Stimulated activated naive CD8-positive, alpha-beta T cell treated with anti-CD3 and anti-CD28 coated beads, Interleukin-15, amount 100 ng/mL, for 72 hours (primary cell): Measurements from ENCODE around the gene MTX1.
A peak's percentile ranks its signal among the peaks of the same experiment; 100 is the strongest.

Experiments used
- ATAC-seq: fragments of 150-1000 bp; cut with Tn5 transposase; 2 replicates; pipeline ENCODE4 v1.10.0; 2021; ENCODE audit warnings: mild to moderate bottlenecking, moderate library complexity
- DNase-seq, 2 donors: peaks; one replicate each; pipeline ENCODE4 v3.0.0; 2021 to 2022
- H3K27ac Mint-ChIP-seq, 2 donors: one replicate each; pipeline ENCODE4 v1.8.0; 2022; ENCODE audit warnings: mild to moderate bottlenecking in 2 of 2, mixed read lengths in 2 of 2, moderate library complexity in 2 of 2
- H3K27me3 Mint-ChIP-seq: one replicate; pipeline ENCODE4 v1.8.0; 2022; ENCODE audit warnings: mixed read lengths
- H3K4me1 Mint-ChIP-seq: one replicate; pipeline ENCODE4 v1.8.0; 2022; ENCODE audit warnings: mild to moderate bottlenecking, mixed read lengths
- H3K4me3 Mint-ChIP-seq, 2 donors: one replicate each; pipeline ENCODE4 v1.8.0; 2022; ENCODE audit warnings: mild to moderate bottlenecking in 2 of 2, mixed read lengths in 2 of 2, moderate library complexity in 1 of 2
- H3K9me3 Mint-ChIP-seq, 2 donors: one replicate each; pipeline ENCODE4 v1.8.0; 2022; ENCODE audit warnings: mixed read lengths in 2 of 2

The MTX1 gene

DNA sequence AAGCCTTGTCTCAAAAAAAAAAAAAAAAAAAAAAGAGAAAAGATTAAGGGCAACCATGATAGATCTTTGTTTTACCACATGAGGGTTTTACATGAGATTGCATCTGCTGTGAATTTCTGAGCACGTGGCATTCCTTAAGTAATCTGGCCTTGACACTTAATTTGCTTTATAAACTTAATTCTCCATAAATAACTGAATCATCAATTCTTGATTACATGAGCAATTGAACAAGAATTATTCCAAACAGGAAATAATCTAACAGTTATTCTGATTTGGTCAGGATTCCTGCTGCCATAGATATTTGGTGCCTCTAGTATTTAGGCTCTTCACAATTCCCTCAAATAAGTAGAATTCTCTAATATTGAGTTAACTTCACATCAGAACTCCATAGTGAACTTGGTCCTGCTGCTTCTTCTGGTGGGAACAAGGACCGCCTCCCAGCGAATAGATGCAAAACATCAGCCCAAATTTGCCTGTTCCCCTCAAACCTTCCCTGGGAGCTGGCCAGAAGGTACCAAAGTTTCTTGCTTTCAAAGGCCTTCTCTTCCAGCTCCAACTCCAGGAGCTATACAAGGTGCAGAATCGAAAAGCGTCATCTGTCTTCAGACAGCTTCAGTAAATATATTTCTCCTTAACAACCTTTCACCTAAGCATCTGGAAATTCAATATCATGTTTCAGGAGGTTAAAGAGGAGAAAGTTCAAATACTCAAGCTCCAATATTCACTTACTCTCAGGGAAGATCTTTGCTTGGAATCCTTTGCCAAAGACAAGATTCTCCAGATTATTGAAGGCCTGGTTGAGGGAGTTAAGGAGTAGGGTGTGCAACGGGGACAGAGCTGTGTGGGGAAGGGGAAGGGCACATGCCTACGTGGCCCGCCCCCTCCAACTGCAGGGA, 36.4 kb upstream of the MTX1 start:
- Mint-ChIP-seq H3K9me3 (no peaks in the 10 kb centered on the region), H3K27ac (peak overlapping the region; percentile 77 to 99), H3K27me3 (peaks cover under 1% of the 10 kb centered on the region), H3K4me3 (peak overlapping the region; percentile 96 to 99), H3K4me1 (peaks cover 67% of the 10 kb centered on the region)
- ATAC-seq (peak; percentile 37), DNase-seq (no peak)

DNA sequence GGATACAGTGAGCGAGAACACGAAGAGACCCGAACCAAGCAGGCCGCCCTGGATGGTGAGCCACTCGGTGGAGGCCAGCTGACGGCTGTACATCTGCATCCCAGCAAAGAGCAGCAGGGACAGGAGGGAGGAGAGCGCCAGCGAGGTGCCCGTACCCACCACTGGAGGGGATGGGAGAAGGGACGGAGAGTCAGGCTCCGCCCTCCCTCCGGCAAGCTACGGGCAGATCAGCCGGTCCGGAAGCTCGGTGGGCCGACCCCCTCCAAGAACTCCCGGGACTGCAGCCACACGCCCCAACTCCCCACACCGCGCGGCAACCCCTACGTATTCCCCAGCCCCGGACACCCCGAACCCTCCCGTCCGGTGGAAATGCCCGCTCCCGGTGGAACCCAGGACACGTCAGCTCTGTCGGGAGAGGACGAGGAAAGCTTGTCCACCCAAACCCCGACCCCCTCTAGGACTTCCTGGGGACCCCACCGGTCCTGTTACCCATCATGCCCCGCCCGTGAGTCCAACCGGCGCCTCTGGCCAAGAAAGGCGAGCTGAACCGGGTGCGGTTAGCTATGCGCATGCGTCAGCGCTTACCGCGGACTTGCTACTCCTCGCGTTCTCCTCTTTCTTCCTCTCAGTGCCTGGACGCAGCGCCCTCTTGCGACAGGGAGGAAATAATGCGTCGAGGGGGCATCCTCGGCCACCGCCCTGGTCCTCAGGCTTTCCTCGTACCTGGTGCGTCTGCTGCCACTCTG, 35.6 kb upstream of the MTX1 start, which contains the start of gene KRTCAP2:
Gene KRTCAP2 (minus strand): TSS at position 573 of the 746 bp plus-strand sequence. CDS start 80 bp downstream, at position 493.
- peak within 1 kb of the TSS; percentile 96 to 99 for H3K4me3 Mint-ChIP-seq

DNA sequence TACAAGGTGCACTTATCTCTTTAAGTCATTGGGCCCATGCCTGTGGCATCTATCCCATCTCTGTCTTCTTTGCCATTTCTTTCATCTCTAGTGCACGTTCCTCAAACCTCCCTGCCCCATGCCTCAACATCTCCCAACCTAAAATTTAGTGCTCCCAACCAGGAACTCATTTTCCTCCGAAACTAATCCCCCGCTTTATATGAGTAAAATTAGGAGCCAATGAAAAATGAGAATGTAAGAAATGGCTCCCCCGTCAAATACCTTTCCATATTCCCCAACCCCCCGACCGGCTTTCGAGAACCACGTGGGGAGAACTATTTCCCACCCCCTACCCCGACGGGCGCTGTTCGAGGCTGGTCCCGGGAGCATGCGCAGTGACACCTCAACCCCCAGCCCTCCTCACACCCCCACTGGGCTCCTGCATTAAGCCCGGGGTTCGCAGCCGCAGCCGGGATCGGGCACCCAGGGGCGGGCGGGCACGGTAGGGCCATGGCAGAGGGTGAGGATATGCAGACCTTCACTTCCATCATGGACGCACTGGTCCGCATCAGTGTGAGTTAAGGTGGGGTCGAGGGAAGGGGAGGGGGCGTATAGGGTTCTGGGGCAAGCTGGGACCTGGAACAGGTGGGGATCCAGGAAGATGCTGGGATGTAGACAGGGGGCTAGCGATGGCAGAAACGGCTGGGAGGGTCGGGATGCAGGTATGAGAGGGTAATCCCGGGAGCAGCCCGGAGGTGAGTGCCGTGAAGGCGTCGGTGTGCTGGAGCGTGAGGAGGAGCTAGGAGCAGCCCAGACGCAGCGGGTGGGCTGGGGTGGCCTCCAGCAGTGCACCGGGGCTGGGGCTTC, 34.8 kb upstream of the MTX1 start, which contains the start of gene TRIM46:
Gene TRIM46 (plus strand): TSS at position 372 of the 846 bp plus-strand sequence. CDS start 118 bp downstream, at position 490.
- DNase-seq (peak; percentile 63 to 77), ATAC-seq (peak; percentile 57)
- Mint-ChIP-seq H3K27me3 (no peaks in the 10 kb centered on the region), H3K4me3 (peak within 1 kb of the TSS; percentile 96 to 99), H3K9me3 (no peaks in the 10 kb centered on the region), H3K4me1 (peaks cover 61% of the 10 kb centered on the region), H3K27ac (peak within 1 kb of the TSS; percentile 99)

More for the DNA sequence above, 35.6 kb upstream of the MTX1 start, which contains the start of gene KRTCAP2:
- Mint-ChIP-seq H3K4me1 (peaks cover 64% of the 10 kb centered on the region), H3K9me3 (no peaks in the 10 kb centered on the region), H3K27ac (peak within 1 kb of the TSS; percentile 99), H3K27me3 (no peaks in the 10 kb centered on the region)
- peak; percentile 86 for ATAC-seq
- peak; percentile 93 to 96 for DNase-seq

DNA sequence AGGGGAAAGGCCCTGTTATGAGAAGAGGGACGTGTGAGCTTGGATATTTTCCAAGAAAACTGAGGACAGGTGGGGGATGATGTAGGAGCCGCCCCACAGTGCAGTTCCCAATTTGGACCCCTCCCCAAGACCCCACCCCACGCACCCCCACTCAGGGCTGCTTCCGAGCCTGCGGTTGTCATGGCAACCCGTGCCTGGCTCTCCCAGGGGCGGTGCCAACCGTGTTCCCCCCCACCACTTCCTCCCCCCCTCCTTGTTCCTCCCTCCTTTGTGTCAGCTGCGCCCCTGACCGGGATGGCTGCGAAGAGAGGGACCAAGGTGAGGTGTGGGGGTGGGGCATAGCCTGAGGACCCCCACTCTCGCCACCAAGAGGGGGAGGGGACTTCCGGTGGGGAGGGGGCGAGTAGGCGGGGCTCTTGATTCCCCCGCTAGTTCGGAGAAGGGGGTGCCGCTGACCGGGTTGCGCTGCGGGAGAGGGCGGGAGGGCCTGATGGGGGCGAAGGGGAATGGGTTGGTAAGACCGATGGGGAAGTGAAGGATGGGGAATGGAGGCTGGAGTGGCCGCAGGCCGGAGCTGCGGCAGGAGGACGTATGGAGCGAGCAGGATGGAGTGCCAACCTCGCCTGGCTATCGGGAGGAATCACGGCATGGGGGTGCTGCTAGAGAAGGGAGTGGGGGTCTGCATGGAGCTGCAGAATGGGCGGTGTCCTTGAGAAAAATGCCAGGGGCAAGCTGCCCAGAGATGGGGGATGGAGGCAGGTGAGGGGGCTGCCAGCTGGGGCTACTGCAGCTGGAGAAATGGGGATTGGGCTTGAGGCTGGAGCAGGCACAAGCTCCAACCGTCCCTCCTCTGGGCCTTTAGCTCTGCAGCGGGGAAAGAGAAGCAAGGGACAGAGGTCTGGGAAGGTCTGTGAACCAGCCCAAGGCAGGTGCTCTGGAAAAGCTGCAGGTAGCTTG, 33.9 kb upstream of the MTX1 start:
- Mint-ChIP-seq H3K4me3 (peak overlapping the region; percentile 96 to 99), H3K27me3 (no peaks in the 10 kb centered on the region), H3K4me1 (peaks cover 61% of the 10 kb centered on the region), H3K27ac (peak overlapping the region; percentile 99), H3K9me3 (no peaks in the 10 kb centered on the region)
- no peak for ATAC-seq
- peak in 1 of 2 donors; percentile 57 for DNase-seq

DNA sequence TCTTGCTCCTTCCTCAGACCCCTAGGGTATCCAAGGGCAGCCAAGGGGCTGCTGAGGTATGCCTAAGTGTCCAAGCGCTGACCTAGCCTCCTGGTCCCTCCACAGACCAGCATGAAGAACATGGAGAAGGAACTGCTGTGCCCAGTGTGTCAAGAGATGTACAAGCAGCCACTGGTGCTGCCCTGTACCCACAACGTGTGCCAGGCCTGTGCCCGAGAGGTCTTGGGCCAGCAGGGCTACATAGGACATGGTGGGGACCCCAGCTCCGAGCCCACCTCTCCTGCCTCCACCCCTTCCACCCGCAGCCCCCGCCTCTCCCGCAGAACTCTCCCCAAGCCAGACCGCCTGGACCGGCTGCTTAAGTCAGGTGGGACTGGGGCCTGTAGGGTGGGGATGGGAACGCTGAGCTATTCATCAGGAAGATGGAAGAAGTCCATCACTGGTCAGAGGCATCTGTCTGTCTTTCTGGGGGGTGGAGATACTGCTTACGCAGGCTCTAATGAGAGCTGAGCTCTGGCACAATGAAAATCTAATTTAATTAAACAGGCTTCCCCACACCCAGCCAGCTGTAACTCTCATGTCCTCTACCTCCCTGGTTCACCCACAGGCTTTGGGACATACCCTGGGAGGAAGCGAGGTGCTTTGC, 33.1 kb upstream of the MTX1 start:
- DNase-seq: no peak

DNA sequence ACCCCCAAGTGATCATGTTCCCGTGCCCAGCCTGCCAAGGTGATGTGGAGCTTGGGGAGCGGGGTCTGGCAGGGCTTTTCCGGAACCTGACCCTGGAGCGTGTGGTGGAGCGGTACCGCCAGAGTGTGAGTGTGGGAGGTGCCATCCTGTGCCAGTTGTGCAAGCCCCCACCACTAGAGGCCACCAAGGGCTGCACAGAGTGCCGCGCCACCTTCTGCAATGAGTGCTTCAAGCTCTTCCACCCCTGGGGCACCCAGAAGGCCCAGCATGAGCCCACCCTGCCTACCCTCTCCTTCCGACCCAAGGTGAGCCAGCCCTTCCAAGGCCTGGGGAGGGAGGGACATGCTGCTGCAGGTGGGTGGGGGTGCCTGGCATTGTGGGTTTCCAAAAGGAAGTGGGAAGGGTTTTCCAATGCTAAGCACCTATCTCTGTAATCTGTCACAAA, 32.5 kb upstream of the MTX1 start:
- ATAC-seq: peak; percentile 31
- DNase-seq: peak; percentile 42 to 57
- Mint-ChIP-seq H3K27me3 (no peaks in the 10 kb centered on the region), H3K27ac (peak overlapping the region in 1 of 2 donors; percentile 40), H3K4me3 (peak overlapping the region; percentile 5 to 31), H3K4me1 (peaks cover 61% of the 10 kb centered on the region), H3K9me3 (no peaks in the 10 kb centered on the region)

More for the DNA sequence above, 33.1 kb upstream of the MTX1 start:
- no peaks in the 10 kb centered on the region for H3K9me3 Mint-ChIP-seq
- no peaks in the 10 kb centered on the region for H3K27me3 Mint-ChIP-seq
- peak overlapping the region; percentile 96 to 99 for H3K4me3 Mint-ChIP-seq
- peaks cover 61% of the 10 kb centered on the region for H3K4me1 Mint-ChIP-seq
- ATAC-seq: no peak
- no peak overlapping the region for H3K27ac Mint-ChIP-seq

DNA sequence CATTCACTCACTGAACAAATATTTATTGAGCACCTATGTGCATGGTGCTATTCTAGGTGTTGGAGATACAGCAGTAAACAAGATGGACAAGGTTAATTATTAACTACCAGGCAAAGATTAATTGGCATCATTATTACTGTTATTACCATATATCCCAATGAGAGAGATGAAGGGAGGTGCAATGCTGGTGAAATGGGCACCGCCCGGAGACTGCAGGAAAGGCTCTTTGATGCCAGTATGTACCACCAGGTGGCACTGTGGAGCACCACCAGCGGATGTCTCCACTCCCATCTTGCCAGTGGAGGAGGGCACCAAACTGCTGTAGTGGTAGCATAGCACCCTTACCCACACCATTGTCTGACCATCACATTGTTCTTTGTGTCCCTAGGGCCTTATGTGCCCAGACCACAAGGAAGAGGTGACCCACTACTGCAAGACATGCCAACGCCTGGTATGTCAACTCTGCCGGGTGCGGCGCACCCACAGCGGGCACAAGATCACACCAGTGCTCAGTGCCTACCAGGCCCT, 31.9 kb upstream of the MTX1 start:
- DNase-seq: peak; percentile 83 to 84
- Mint-ChIP-seq H3K4me1 (peaks cover 55% of the 10 kb centered on the region), H3K27me3 (no peaks in the 10 kb centered on the region), H3K4me3 (peak overlapping the region; percentile 8 to 31), H3K9me3 (no peaks in the 10 kb centered on the region), H3K27ac (peak overlapping the region in 1 of 2 donors; percentile 13)
- ATAC-seq: peak; percentile 52

DNA sequence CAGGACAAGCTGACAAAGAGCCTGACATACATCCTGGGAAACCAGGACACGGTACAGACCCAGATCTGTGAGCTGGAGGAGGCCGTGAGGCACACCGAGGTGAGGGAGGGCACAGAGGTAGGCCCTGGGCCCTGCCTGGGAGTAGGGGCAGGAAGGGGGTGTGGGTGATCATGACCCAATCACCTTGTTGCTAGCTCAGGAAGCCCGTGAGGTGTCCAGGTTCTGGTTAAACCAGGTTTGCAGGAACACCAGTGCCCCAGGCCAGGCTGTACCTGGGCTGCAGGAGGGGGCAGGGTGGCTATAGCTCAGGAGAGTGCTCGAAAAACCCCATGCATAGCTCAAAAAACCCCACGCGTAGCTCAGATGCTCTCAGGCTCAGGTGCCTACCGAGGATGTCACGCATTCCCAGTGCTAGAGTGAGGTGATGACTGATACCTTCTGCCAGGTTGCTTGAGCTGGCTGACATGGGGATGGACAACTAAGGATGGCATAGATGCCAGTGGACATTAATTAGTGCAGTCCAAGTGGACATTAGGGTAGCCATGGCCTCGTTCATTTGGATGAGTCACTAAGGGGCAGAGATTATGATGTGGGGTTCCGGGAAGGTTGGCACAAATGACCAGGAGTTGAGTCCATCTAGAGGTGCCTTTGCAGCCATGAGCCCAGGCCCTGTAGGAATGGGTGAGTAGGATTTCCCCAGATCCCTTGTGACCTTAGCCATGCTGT, 31.1 kb upstream of the MTX1 start:
- Mint-ChIP-seq H3K27ac (no peak overlapping the region), H3K4me1 (peaks cover 48% of the 10 kb centered on the region), H3K9me3 (no peaks in the 10 kb centered on the region), H3K4me3 (no peak overlapping the region), H3K27me3 (no peaks in the 10 kb centered on the region)
- peak in 1 of 2 donors; percentile 10 for DNase-seq
- no peak for ATAC-seq

- DNase-seq (peak in 1 of 2 donors; percentile 6), ATAC-seq (no peak)
- Mint-ChIP-seq H3K27ac (no peak overlapping the region), H3K27me3 (no peaks in the 10 kb centered on the region), H3K4me3 (no peak overlapping the region), H3K4me1 (peaks cover 47% of the 10 kb centered on the region), H3K9me3 (no peaks in the 10 kb centered on the region)
Measured at GRCh38 chr1:155177918-155178281, 30.6 kb upstream of the MTX1 start.

DNA sequence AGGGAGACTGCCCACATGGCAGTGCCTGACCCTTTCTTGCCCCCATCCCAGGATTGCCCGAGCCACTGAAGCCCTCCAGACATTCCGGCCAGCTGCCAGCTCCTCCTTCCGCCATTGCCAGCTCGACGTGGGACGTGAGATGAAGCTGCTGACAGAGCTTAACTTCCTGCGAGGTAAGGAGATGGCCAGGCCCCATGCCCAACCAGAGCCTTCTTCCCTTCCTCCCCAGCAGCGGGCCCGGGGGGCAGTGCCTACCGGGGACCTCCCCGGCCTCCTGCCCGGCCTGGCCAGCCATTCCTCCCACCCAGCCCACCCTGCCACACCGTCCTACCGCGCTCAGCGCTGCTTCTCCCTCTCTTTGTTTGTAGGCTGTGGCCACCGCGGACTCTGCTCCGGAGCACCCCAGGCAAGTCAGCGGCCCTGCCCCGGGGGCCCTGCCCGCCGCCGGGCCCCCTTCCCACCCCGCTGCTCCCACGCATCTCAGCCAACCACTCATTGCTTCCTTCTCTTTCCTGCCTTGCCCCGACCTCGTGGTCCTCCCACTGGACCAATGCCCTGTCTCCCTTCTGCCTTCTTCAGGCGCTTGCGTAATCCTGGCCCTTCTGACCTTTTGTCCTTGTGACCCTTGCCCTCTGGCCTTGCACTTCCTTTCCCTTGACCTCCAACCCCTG, 29.9 kb upstream of the MTX1 start:
- Mint-ChIP-seq H3K4me1 (peaks cover 41% of the 10 kb centered on the region), H3K4me3 (no peak overlapping the region), H3K27ac (no peak overlapping the region), H3K9me3 (no peaks in the 10 kb centered on the region), H3K27me3 (no peaks in the 10 kb centered on the region)
- DNase-seq (peak in 1 of 2 donors; percentile 7), ATAC-seq (no peak)

- no peaks in the 10 kb centered on the region for H3K27me3 Mint-ChIP-seq
- ATAC-seq: no peak
- no peaks in the 10 kb centered on the region for H3K9me3 Mint-ChIP-seq
- DNase-seq: no peak
- H3K27ac Mint-ChIP-seq: peak overlapping the region in 1 of 2 donors; percentile 21
- H3K4me3 Mint-ChIP-seq: no peak overlapping the region
- H3K4me1 Mint-ChIP-seq: peaks cover 33% of the 10 kb centered on the region
Measured at GRCh38 chr1:155179112-155180031, 29.1 kb upstream of the MTX1 start.
